ENCODE results near the gene PMM1.

DNA sequence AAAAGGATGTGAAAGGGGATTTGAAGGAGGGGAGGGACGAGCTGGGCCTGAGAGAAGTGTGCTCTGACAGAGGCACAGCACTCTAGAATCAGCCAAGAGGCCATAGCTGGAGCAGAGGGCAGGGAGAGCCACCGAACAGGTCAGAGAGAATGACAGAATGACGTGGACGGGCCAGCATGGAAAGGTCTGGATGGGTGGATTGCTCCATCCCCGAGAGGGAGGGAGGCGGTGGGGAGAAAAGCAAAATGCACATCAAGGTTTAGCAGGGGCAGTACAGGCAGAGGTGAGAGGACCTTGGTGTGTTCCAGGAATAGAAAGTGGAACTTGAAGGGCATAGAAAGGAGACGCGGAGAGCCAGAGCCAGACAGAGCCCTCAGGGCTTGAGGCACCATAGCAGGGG, 6.9 kb downstream of the PMM1 start:
- TF ChIP-seq, protein P1, sequence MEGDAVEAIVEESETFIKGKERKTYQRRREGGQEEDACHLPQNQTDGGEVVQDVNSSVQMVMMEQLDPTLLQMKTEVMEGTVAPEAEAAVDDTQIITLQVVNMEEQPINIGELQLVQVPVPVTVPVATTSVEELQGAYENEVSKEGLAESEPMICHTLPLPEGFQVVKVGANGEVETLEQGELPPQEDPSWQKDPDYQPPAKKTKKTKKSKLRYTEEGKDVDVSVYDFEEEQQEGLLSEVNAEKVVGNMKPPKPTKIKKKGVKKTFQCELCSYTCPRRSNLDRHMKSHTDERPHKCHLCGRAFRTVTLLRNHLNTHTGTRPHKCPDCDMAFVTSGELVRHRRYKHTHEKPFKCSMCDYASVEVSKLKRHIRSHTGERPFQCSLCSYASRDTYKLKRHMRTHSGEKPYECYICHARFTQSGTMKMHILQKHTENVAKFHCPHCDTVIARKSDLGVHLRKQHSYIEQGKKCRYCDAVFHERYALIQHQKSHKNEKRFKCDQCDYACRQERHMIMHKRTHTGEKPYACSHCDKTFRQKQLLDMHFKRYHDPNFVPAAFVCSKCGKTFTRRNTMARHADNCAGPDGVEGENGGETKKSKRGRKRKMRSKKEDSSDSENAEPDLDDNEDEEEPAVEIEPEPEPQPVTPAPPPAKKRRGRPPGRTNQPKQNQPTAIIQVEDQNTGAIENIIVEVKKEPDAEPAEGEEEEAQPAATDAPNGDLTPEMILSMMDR (conservative IDR thresholded peaks at IDR 0.05; ENCODE audit: low read length): no peak
- TF ChIP-seq EZH2phosphoT487 (IDR thresholded peaks at IDR 0.05; ENCODE audit: borderline replicate concordance, low read depth, low read length): no peak

All from OCI-LY7 (cell line).